Forelimb muscle (tissue), 1 donor: ENCODE data around the gene CCN2. TPM values are rescaled to one million over a fixed set of nuclear protein-coding genes. Genes with fewer than 3 reads are reported as not detected.
A peak's percentile ranks its signal among the peaks of the same experiment; 100 is the strongest.
"Not testable (repeated sequence)": the region's sequence is repeated elsewhere in the genome, so short reads cannot be mapped to it uniquely, and the experiment has no call there.

Source experiments
- DNase-seq: peaks from one replicate; pipeline ENCODE4 v3.0.0-alpha.2; 2013; ENCODE audit warnings: low read depth
- polyA plus RNA-seq: library from polyadenylated mRNA; unstranded; fragments of 120-200 nt; gene quantifications from one replicate; pipeline ENCODE4 v1.2.1, GENCODE V29; 2013; ENCODE audit not compliant: insufficient read length

The CCN2 gene
- polyA plus RNA-seq, 1 donor = 27.2 TPM

DNA sequence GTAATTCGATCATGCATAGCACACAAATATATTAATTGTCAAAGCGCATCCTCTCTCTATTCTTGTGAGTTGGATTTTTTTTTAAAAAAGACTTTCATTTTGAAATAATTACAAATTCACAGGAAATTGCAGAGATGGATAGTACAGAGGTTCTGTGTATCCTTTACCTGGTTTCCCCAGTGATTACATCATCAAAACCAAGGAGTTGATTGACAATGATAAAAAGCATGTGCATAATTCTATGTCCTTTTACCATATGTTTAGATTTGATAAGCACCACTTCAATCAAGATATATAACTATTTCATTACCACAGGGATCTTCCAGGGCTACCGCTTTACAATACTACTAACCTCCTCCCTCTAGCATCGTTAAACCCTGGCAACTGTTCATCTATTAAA, 40.2 kb downstream of the CCN2 start:
- DNase-seq = no peak

DNA sequence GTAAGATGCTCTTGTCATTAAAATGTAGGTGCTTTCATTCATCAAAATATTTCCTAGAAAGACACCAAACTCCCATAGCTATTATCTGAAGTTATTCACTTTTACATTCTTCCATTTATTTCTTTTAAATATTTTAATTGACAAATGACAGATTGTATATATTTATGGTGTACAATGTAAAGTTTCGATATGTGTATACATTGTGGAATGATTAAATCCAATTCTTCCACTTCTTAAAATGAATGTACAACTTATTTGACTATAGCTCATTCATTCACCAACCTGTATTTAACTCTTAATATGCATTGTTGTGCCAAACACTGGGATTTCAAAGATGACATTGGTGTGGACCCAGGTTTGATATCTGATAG, 41.0 kb downstream of the CCN2 start:
- no peak for DNase-seq

DNA sequence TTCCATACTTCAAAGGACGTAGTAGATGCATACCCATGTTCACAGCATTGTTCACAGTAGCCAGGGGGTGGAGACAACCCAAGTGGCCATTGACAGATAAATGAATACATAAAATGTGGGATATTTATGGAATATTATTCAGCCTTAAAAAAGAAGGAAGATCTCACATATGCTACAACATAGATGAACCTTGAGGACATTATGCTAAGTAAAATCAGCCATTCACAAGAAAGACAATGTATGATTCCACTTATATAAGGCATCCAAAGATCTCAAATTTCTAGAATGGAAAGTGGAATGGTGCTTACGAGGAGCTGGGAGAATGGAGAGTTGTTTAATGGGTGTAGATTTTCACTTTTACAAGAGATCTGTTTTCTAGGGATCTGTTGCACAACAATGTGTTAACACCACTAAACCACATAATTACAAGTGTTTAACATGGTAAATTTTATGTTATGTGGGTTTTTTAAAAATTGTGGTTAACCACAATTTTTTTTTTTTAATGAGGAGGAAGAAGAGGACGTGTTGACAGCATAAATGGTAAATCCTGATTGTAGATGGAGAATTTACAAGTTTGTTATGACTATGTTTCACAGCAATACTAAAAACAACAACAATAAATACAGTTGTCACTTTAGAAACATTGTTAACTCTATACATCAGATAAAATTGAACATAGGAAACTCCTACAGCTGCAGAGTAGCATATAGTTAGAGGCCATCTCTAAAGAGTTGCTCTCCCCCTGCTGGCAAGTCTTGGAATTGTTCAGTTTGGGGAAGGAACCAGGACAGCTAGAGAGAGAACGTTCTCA, 41.6 kb downstream of the CCN2 start:
- DNase-seq = peak; percentile 54

DNA sequence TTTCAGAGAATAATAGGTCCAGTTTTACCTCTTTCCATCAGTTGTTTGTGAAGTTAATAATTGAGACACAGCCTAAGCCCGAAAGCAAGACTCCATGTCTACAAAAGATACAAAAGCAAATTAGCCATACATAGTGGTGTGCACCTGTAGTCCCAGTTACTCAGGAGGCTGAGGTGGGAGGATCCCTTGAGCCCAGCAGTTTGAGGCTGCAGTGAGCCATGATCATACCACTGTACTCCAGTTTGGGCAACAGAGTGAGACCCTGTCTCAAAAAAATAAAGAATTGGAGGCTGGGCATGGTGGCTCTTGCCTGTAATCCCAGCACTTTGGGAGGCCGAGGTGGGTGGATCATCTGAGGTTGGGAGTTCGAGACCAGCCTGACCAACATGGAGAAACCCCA, 42.4 kb downstream of the CCN2 start:
- not testable (repeated sequence) for DNase-seq

DNA sequence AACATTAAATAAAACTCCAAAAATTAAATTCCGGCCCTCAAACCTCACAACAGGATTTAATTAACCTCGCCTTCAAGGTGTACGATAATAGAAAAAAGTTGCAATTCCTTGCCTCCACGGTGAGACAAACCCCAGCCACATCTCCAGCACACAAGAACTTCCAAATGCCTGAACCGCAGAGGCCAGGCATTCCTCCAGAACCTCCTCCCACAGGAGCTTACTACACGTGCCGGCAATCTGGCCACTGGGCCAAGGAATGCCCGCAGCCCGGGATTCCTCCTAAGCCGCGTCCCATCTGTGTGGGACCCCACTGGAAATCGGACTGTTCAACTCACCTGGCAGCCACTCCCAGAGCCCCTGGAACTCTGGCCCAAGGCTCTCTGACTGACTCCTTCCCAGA, 47.4 kb downstream of the CCN2 start:
- not testable (repeated sequence) for DNase-seq

DNA sequence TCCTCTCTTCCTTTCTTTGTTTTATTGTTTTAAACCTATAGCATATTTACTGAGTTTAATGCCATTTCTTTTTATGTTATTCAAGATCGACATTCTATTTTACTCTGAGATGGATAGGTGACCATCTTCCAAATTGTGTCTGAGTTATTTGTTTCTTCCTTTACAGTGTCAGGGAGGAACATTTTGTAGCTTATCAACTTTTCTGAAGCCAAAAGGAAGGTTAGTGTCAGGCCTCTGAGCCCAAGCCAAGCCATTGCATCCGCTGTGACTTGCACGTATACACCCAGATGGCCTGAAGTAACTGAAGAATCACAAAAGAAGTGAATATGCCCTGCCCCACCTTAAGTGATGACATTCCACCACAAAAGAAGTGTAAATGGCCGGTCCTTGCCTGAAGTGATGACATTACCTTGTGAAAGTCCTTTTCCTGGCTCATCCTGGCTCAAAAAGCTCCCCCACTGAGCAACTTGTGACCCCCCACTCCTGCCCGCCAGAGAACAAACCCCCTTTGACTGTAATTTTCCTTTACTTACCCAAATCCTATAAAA, 49.8 kb downstream of the CCN2 start:
- not testable (repeated sequence) for DNase-seq

DNA sequence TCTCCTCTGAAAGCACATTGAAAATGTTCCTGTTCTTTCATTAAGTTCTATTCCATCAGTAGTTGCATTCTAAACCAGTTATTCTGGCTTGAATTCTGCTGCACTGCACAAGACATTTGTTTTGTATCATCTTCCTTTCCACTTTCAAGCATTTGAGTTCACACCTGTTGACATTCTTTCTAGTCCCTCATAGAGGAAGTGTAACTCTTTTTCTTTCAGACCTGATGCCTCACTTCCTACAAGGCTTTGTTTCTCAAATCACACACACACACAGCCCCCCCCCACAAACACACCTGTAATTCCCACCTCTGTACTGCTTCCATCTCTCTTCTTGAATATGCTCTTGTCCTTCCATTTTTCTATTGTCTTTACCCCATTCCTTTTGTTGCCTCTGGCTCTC, 50.9 kb downstream of the CCN2 start:
- DNase-seq = no peak

DNA sequence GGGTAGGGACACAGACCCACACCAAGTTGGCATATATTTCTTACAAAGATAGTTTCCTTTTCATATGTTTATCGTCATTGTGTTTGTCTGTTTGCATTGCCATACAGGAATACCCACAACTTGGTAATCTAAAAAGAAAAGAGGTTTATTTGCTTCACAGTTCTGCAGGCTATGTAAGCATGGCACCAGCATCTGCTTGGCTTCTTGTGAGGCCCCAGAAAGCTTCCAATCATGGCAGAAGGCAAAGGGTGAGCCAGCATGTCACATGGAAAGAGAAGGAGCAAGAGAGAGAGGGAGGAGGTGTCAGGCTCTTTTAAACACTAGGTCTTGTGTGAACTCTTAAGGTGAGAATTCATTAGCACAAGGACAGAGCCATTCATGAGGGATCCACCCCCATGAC, 52.5 kb downstream of the CCN2 start:
- DNase-seq = no peak

Other genes with a start within 250 kb of the CCN2 start
- not detected for gene OR2A4, start 250.0 kb downstream of the CCN2 start, polyA plus RNA-seq
- gene CTAGE9, start 240.4 kb downstream of the CCN2 start, polyA plus RNA-seq = 0.10 TPM
- 11.3 TPM for gene ENPP1, start 143.4 kb downstream of the CCN2 start, polyA plus RNA-seq